CD4-positive, alpha-beta T cell treated with Interleukin-6 at 100 ng/mL for 8 hours (primary cell): ENCODE results near the gene GTSE1.

Experiments used
- DNase-seq: peaks from one replicate; pipeline ENCODE4 v3.0.0-alpha.2; 2020; ENCODE audit warnings: mixed read lengths, low spot score

Gene GTSE1

GRCh38 chr22:46380069-46380468 lies 83.4 kb downstream of the GTSE1 start:
- DNase-seq: no peak
